ENCODE results near the gene CRYBB3. TPM values are rescaled to one million over a fixed set of nuclear protein-coding genes. Genes with fewer than 3 reads are reported as not detected.

The CRYBB3 gene
- total and polyA plus RNA-seq, 12 donors, result 0.50 to 2.7 (median 0.57) TPM; not detected in 7

GRCh38 chr22:25172153-25172552, 27.5 kb upstream of the CRYBB3 start:
- TF ChIP-seq CTCF (IDR thresholded peaks at IDR 0.05) (peak in 5 of 6 experiments; percentile 25 to 54 (median 53)), POLR2A (IDR thresholded peaks at IDR 0.05) (no peak)
- H3K4me1 ChIP-seq (replicated peaks in 1 of 2), result peaks cover 0 to 11% of the 10 kb centered on the region in 2 donors
- peaks cover 0 to 11% of the 10 kb centered on the region in 2 donors for H3K36me3 ChIP-seq (replicated peaks in 1 of 2)
- H3K27me3 ChIP-seq, result no peaks in the 10 kb centered on the region
- H3K9me3 ChIP-seq (replicated peaks in 1 of 3), result no peaks in the 10 kb centered on the region
- intact Hi-C loops (cut with DNase I), result loop anchor here in 1 of 2 donors (2.0 kb wide), 1 partner anchor 61 kb away; no protein-coding TSS in a partner anchor
- peak in 2 of 7 donors; percentile 44 to 47 for DNase-seq
- H3K27ac ChIP-seq, result no peak overlapping the region
- H3K4me3 ChIP-seq, result no peak overlapping the region
- 59 to 69% (median 63%) methylated on average over 4 to 5 of the region's 5 CpGs for WGBS, 4 donors

- intact Hi-C loops (cut with DNase I), result no loop called here
- no peaks in the 10 kb centered on the region for H3K27me3 ChIP-seq
- H3K36me3 ChIP-seq (replicated peaks in 1 of 2), result peaks cover 0 to 18% of the 10 kb centered on the region in 2 donors
- TF ChIP-seq CTCF (IDR thresholded peaks at IDR 0.05), result no peak
- no peak for TF ChIP-seq POLR2A (IDR thresholded peaks at IDR 0.05)
- no peak overlapping the region for H3K4me3 ChIP-seq
- H3K27ac ChIP-seq, result no peak overlapping the region
- no peak for DNase-seq
- peaks cover 0 to 10% of the 10 kb centered on the region in 2 donors for H3K4me1 ChIP-seq (replicated peaks in 1 of 2)
- H3K9me3 ChIP-seq (replicated peaks in 1 of 3), result no peaks in the 10 kb centered on the region
- 88 to 94% (median 92%) methylated on average over 12 to 13 of the region's 13 CpGs for WGBS, 4 donors
These were observed 25.3 kb upstream of the CRYBB3 start for GRCh38 chr22:25174156-25174887.

- H3K36me3 ChIP-seq (replicated peaks in 1 of 2), result peaks cover 0 to 18% of the 10 kb centered on the region in 2 donors
- intact Hi-C loops (cut with DNase I), result no loop called here
- TF ChIP-seq CTCF (IDR thresholded peaks at IDR 0.05), result no peak
- TF ChIP-seq POLR2A (IDR thresholded peaks at IDR 0.05), result no peak
These were observed 24.7 kb upstream of the CRYBB3 start for GRCh38 chr22:25174888-25175411.

GRCh38 chr22:25176175-25176574, 23.5 kb upstream of the CRYBB3 start:
- Histone ChIP-seq H3K36me3 (replicated peaks in 1 of 2) (peaks cover 0 to 18% of the 10 kb centered on the region in 2 donors), H3K4me1 (replicated peaks in 1 of 2) (peaks cover 0 to 7% of the 10 kb centered on the region in 2 donors), H3K27ac (peak overlapping the region in 2 of 5 donors; percentile 62 to 72), H3K9me3 (replicated peaks in 1 of 3) (peaks cover 0 to 3% (median 0%) of the 10 kb centered on the region in 3 donors), H3K27me3 (no peaks in the 10 kb centered on the region), H3K4me3 (no peak overlapping the region)
- TF ChIP-seq POLR2A (IDR thresholded peaks at IDR 0.05) (no peak), CTCF (IDR thresholded peaks at IDR 0.05) (no peak)
- DNase-seq, result peak in 5 of 7 donors; percentile 45 to 70 (median 55)
- WGBS, 4 donors, result 63 to 66% (median 65%) methylated on average over 6 of the region's 6 CpGs
- intact Hi-C loops (cut with DNase I), result no loop called here

More at GRCh38 chr22:25174888-25175411, 24.7 kb upstream of the CRYBB3 start:
- H3K4me1 ChIP-seq (replicated peaks in 1 of 2), result peaks cover 0 to 7% of the 10 kb centered on the region in 2 donors
- no peak for DNase-seq
- no peaks in the 10 kb centered on the region for H3K27me3 ChIP-seq
- WGBS, 4 donors, result 78 to 81% (median 80%) methylated on average over 4 to 6 of the region's 6 CpGs
- no peak overlapping the region for H3K4me3 ChIP-seq
- H3K9me3 ChIP-seq (replicated peaks in 1 of 3), result peaks cover 0 to 3% (median 0%) of the 10 kb centered on the region in 3 donors
- H3K27ac ChIP-seq, result no peak overlapping the region

All from adrenal gland (tissue), 12 donors.